OCI-LY3 (cell line): ENCODE data around the gene GSG1L.

Source experiments
- EZH2phosphoT487 ChIP-seq: fragments of 200-600 bp; shearing (Covaris generic); IDR thresholded peaks from 2 replicates; pipeline ENCODE4 v1.6.1; 2018; ENCODE audit warnings: antibody characterized with exemption, mixed run types, low read depth
- TF ChIP-seq, protein P1 (sequence below): fragments of 200-600, 300-600 bp; sonication (generic); IDR thresholded peaks from 2 replicates; pipeline ENCODE4 v1.5.1; 2014; ENCODE audit warnings: antibody characterized with exemption, low read length, low read depth

DNA sequence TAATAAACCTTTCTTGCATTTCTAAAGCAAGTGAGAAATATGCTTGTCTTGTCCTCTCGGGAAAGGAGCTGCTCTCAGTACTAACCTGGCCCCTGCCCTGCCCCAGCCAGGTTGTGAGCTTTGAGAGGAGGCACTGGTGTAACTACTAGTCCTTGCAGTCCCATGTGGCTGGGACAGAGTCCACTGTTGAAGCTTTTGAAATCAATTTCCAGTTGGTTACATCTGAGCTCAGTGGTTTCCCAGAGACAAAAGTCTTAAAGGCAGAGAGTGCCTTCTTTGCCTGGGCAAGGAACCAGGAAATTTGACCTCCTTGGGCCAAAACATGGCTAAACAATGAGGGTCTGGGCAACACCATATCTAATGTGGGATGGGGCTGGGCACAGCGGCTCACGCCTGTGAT is 48.7 kb downstream of the GSG1L start:
- TF ChIP-seq, protein P1, sequence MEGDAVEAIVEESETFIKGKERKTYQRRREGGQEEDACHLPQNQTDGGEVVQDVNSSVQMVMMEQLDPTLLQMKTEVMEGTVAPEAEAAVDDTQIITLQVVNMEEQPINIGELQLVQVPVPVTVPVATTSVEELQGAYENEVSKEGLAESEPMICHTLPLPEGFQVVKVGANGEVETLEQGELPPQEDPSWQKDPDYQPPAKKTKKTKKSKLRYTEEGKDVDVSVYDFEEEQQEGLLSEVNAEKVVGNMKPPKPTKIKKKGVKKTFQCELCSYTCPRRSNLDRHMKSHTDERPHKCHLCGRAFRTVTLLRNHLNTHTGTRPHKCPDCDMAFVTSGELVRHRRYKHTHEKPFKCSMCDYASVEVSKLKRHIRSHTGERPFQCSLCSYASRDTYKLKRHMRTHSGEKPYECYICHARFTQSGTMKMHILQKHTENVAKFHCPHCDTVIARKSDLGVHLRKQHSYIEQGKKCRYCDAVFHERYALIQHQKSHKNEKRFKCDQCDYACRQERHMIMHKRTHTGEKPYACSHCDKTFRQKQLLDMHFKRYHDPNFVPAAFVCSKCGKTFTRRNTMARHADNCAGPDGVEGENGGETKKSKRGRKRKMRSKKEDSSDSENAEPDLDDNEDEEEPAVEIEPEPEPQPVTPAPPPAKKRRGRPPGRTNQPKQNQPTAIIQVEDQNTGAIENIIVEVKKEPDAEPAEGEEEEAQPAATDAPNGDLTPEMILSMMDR: no peak
- TF ChIP-seq EZH2phosphoT487: no peak
